GM18526 (cell line): ENCODE results near the gene NT5DC2.

ENCODE experiments used
- POLR2A ChIP-seq: IDR thresholded peaks from 3 replicates; pipeline ENCODE4 v1.6.1; 2011; ENCODE audit not compliant: insufficient read length; ENCODE audit errors: extremely low read depth

NT5DC2 gene

DNA sequence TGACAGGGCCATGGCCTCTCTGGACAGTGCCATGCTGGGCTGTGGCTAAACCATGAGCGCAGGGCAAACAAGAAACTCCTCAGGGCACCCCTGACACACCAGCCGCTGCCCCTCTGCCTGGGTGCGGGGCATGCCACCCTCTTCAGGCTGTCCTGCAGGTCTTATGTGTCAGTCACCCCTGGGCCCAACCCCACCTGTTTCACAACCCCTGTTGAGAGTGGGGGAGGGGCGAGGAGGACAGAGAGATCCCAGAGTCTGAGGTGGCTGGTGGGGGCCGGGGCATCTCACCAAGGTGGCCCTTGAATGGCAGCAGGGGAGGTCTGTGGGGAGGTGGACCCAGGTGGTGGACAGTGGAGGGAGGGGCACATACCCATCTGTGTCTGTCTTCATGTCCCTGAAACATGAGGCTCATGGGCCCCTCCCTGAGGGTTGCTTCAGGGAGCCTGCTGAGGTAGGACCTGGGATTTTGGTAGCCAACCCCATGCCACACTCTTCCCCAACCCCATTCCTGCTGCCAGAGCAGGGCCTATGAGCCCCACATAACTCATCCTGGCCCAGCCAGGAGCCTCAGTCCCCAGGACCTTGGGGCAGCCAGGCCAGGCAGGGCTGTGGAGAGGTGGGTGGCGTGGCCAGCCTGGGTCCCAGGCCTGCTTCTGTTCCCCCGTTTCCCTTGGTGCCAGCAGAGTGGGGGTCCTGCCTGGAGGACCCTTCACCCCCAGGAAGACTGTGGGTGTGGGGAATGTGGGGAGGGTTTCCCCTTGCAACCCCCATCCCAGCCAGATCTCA, 40.2 kb downstream of the NT5DC2 start:
- no peak for TF ChIP-seq POLR2A

DNA sequence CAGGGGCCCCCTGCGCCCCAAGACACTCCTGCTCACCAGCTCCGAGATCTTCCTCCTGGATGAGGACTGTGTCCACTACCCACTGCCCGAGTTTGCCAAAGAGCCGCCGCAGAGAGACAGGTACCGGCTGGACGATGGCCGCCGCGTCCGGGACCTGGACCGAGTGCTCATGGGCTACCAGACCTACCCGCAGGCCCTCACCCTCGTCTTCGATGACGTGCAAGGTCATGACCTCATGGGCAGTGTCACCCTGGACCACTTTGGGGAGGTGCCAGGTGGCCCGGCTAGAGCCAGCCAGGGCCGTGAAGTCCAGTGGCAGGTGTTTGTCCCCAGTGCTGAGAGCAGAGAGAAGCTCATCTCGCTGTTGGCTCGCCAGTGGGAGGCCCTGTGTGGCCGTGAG, 41.6 kb downstream of the NT5DC2 start:
- TF ChIP-seq POLR2A, result no peak

DNA sequence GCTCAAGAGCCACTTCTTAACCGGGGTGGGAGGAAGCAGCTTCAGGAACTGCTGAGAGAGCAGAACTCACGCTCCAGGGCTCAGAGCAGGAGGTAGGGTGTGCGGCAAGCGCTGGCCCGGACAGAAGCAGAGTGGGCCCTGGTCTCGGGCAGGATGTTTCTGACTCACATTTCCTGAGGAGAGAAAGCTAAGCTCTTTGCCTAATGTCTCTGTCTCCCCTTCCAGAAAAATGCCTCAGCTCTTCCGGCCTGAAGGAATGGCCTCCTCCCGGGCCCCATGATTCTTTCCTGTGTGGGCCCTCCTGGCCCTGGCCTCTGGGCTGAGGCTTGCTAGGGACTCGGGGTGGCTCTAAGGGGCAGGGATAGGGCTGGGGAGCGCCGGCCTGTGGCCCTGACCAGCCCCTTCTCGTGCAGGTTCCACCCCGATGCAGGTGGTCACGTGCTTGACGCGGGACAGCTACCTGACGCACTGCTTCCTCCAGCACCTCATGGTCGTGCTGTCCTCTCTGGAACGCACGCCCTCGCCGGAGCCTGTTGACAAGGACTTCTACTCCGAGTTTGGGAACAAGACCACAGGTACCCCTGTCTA, 42.6 kb downstream of the NT5DC2 start:
- no peak for TF ChIP-seq POLR2A

- no peak for TF ChIP-seq POLR2A
These were observed 43.4 kb downstream of the NT5DC2 start for GRCh38 chr3:52490035-52490938.

DNA sequence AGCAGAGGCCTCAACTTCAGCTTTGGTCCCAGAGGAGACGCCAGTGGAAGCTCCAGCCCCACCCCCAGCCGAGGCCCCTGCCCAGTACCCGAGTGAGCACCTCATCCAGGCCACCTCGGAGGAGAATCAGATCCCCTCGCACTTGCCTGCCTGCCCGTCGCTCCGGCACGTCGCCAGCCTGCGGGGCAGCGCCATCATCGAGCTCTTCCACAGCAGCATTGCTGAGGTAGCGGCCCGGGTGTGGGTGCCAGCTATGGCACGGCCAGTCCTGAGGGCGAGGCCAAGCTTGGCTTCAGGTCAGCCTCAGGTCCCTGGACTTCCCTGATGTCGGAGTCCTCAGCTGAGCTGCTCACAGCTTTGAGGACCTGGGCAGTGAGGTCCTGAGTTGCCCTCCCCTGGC, 44.2 kb downstream of the NT5DC2 start:
- TF ChIP-seq POLR2A, result no peak

DNA sequence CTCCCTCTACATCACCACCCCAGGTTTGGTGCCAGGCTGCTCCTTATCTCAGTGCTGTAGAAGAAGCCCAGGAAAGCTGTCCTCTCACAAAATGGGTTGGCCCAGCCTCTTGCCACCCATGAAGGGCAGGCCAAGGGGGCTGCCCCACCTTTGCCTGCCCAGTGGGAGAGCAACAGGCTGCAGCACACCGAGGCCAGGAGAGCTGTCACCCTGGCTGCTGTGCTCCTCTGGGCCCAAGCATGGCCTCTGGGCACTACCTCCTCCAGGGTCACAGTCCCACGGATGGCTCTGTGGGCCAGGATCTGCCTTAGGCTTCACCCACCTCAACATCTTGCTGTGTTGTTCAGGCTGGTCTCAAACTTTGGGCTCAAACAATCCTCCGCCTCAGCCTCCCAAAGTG, 44.9 kb downstream of the NT5DC2 start:
- no peak for TF ChIP-seq POLR2A

DNA sequence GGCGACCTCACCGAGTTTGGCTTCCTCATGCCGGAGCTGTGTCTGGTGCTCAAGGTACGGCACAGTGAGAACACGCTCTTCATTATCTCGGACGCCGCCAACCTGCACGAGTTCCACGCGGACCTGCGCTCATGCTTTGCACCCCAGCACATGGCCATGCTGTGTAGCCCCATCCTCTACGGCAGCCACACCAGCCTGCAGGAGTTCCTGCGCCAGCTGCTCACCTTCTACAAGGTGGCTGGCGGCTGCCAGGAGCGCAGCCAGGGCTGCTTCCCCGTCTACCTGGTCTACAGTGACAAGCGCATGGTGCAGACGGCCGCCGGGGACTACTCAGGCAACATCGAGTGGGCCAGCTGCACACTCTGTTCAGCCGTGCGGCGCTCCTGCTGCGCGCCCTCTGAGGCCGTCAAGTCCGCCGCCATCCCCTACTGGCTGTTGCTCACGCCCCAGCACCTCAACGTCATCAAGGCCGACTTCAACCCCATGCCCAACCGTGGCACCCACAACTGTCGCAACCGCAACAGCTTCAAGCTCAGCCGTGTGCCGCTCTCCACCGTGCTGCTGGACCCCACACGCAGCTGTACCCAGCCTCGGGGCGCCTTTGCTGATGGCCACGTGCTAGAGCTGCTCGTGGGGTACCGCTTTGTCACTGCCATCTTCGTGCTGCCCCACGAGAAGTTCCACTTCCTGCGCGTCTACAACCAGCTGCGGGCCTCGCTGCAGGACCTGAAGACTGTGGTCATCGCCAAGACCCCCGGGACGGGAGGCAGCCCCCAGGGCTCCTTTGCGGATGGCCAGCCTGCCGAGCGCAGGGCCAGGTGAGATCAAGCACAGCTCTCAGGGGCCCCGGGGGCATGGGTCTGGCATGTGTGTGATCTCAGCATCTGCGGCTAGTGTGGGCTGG, 45.6 kb downstream of the NT5DC2 start:
- no peak for TF ChIP-seq POLR2A

DNA sequence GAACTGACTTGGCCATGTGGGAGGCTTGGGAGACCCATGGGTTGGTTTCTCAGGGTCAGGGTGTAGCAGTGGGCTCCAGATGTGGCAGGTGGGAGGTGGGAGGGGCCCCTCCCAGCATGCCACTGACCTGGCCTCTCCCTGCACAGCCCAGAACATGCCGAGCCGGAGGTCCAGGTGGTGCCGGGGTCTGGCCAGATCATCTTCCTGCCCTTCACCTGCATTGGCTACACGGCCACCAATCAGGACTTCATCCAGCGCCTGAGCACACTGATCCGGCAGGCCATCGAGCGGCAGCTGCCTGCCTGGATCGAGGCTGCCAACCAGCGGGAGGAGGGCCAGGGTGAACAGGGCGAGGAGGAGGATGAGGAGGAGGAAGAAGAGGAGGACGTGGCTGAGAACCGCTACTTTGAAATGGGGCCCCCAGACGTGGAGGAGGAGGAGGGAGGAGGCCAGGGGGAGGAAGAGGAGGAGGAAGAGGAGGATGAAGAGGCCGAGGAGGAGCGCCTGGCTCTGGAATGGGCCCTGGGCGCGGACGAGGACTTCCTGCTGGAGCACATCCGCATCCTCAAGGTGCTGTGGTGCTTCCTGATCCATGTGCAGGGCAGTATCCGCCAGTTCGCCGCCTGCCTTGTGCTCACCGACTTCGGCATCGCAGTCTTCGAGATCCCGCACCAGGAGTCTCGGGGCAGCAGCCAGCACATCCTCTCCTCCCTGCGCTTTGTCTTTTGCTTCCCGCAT, 46.4 kb downstream of the NT5DC2 start:
- TF ChIP-seq POLR2A, result no peak

GRCh38 chr3:52484680-52485461, 48.8 kb downstream of the NT5DC2 start:
- TF ChIP-seq POLR2A, result no peak

- no peak for TF ChIP-seq POLR2A
These were observed 49.9 kb downstream of the NT5DC2 start for GRCh38 chr3:52483577-52484381.

DNA sequence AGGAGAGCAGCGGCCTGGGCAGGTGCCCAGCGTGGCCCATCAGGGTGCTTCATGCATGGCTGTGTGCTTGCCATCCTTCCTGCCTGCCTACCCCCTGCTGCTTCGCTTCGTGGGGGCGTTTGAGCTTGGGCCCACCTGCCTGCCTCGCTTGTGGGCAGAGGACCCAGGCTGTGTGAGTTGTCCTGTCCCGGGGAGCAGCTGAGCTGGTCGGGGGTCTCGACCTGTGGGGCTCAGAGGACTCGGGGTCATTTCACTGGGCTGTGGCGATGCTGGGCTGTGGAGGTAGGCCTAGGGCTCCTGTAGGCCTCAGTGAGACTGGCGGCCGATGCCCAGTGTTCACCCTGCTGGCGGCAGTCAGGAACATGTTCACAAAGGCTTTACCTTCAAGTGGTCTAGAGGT, 50.6 kb downstream of the NT5DC2 start:
- no peak for TF ChIP-seq POLR2A

DNA sequence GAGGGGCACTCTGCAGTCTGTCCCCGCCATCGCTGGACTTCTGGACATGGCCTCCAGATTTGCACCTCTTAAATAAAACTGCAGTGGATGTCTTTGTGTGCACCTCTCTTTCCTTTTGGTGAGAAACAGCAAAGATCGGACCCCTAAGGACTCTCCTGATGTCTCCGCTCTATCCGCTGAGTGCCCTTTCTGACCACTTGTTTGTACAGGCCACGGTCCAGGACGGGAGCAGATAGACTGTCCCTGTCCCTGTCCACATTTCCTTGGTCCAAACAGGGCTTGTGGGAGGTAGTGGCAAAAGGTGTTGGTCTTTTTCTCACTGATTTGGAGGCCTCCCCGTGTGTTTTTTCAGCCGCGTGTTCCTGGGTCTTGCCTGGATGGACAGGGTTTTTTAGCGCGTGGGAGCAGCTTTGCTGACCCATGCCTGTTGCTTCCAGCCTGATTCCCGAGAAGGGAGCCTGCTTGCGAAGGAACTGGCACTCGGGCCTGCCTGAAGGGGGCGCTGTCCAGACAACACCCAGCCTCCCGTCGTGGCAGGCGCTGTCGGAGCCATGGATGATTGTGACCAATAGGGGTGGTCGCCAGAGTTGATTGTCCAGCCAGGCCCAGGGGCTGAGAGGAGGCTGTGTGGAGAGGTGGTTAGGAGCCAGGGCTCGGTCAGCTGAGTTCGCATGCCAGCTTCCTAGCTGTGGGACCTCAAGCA, 51.7 kb downstream of the NT5DC2 start:
- TF ChIP-seq POLR2A, result no peak
